Kidney (tissue), 14 donors: ENCODE results near the gene RABGEF1. TPM values are rescaled to one million over a fixed set of nuclear protein-coding genes. Genes with fewer than 3 reads are reported as not detected.
A peak's percentile ranks its signal among the peaks of the same experiment; 100 is the strongest.
"Not testable (repeated sequence)": the region's sequence is repeated elsewhere in the genome, so short reads cannot be mapped to it uniquely, and the experiment has no call there.

ENCODE experiments used
- DNase-seq, 5 donors: peaks; one replicate each; pipeline ENCODE4 v3.0.0-alpha.2; 2013 to 2020
- FAIRE-seq: peaks from 2 replicates; lab custom pipeline; 2012; peaks lifted over from hg19 to GRCh38; lab: Jason Lieb, UNC
- H3K27ac ChIP-seq, 2 donors: one replicate each; pipeline ENCODE4 v1.7.0; 2013; ENCODE audit warnings: low read depth in 2 of 2, low read length in 2 of 2, inconsistent platforms in 1 of 2
- H3K27me3 ChIP-seq: one replicate; pipeline ENCODE4 v1.7.1; 2013; ENCODE audit warnings: low read length, inconsistent platforms; ENCODE audit not compliant: control insufficient read depth, insufficient read depth
- H3K36me3 ChIP-seq, 3 donors: one replicate each; pipeline versions ENCODE4 v1.7.0 to v1.7.1; 2013; ENCODE audit warnings: low read length in 3 of 3, control low read depth in 1 of 3, inconsistent platforms in 1 of 3; ENCODE audit not compliant: insufficient read depth in 3 of 3, control insufficient read depth in 2 of 3
- H3K4me1 ChIP-seq, 3 donors: one replicate each; pipeline versions ENCODE4 v1.7.0 to v1.7.1; 2013; ENCODE audit warnings: low read length in 3 of 3, inconsistent platforms in 1 of 3, low read depth in 1 of 3; ENCODE audit not compliant: control insufficient read depth in 2 of 3, insufficient read depth in 2 of 3
- H3K4me3 ChIP-seq, 3 donors: one replicate each; pipeline versions ENCODE4 v1.7.0 to v1.8.1; 2013; ENCODE audit warnings: low read length in 3 of 3, control low read depth in 1 of 3, inconsistent platforms in 1 of 3
- H3K9ac ChIP-seq, 3 donors: one replicate each; pipeline versions ENCODE4 v1.7.0 to v1.7.1; 2013; ENCODE audit warnings: low read length in 3 of 3, control low read depth in 1 of 3, inconsistent platforms in 1 of 3
- H3K9me3 ChIP-seq, 3 donors: one replicate each; pipeline versions ENCODE4 v1.7.0 to v1.7.1; 2013; ENCODE audit warnings: low read length in 3 of 3, control low read depth in 1 of 3, inconsistent platforms in 1 of 3; ENCODE audit not compliant: control insufficient read depth in 2 of 3, insufficient read depth in 1 of 3
- CTCF ChIP-seq: IDR thresholded peaks from 3 replicates; pipeline ENCODE4 v1.5.1; 2012; ENCODE audit warnings: mild to moderate bottlenecking, moderate library complexity, borderline replicate concordance; ENCODE audit not compliant: insufficient read depth; ENCODE audit errors: extremely low read depth
- intact Hi-C: fragments of 100-400 bp; cut with DNase I; formaldehyde crosslinking; loops from one replicate; pipeline ENCODE4 v1.11.1; 2022
- polyA plus RNA-seq: library from polyadenylated mRNA; stranded (reverse); fragments of 350-450 nt; fragmentation: Illumina TruSeq; extraction: RNeasy Lipid Tissue Mini Kit (QIAGEN cat#74804); gene quantifications from one replicate; pipeline ENCODE4 v1.2.3, GENCODE V29; 2014; ENCODE audit warnings: low read depth, low replicate concordance; ENCODE audit not compliant: insufficient read depth
- total RNA-seq: library from RNA; stranded (reverse); fragmentation: NEBNext Ultra II Directional; extraction: Animal tissue kit (Norgen Biotek cat#: 25700); gene quantifications from one replicate; pipeline ENCODE4 v1.2.1, GENCODE V29; 2021
- donor health status: control.
- donor health status: control.
- donor health status: control.
- donor health status: control.
- donor health status: control.
- donor health status: DM: yes; HTN: yes; CAD: no.
- donor health status: Normal renal cell carcinoma (clear cell type).

RABGEF1 gene
- total and polyA plus RNA-seq, 2 donors from 2014 or later = 12.8 to 26.8 TPM

- peak; percentile 99 for DNase-seq
- Histone ChIP-seq H3K36me3 (no peaks in the 10 kb centered on the region), H3K9me3 (no peaks in the 10 kb centered on the region), H3K4me3 (peak overlapping the region; percentile 73 to 95 (median 89)), H3K27ac (peak overlapping the region; percentile 93 to 95), H3K27me3 (no peaks in the 10 kb centered on the region), H3K4me1 (peaks cover 0 to 5% (median 0%) of the 10 kb centered on the region in 3 donors), H3K9ac (peak overlapping the region; percentile 91 to 95 (median 94))
- TF ChIP-seq CTCF = peak; percentile 21
- intact Hi-C loops = no loop called here
- FAIRE-seq = peak; percentile 74
These were observed 104.2 kb downstream of the RABGEF1 start for GRCh38 chr7:66844552-66845378.

- DNase-seq = peak in 3 of 5 donors; percentile 1 to 80 (median 60)
- Histone ChIP-seq H3K36me3 (no peaks in the 10 kb centered on the region), H3K9me3 (no peaks in the 10 kb centered on the region), H3K27me3 (no peaks in the 10 kb centered on the region), H3K27ac (peak overlapping the region; percentile 93 to 95), H3K4me1 (peaks cover 0 to 5% (median 0%) of the 10 kb centered on the region in 3 donors), H3K4me3 (peak overlapping the region; percentile 73 to 95 (median 89)), H3K9ac (peak overlapping the region; percentile 91 to 95 (median 94))
- no peak for TF ChIP-seq CTCF
- intact Hi-C loops = no loop called here
- no peak for FAIRE-seq
These were observed 105.0 kb downstream of the RABGEF1 start for GRCh38 chr7:66845379-66846095.

- H3K27ac ChIP-seq, H3K9ac ChIP-seq, H3K9me3 ChIP-seq, H3K4me1 ChIP-seq, DNase-seq, H3K27me3 ChIP-seq, intact Hi-C loops, H3K36me3 ChIP-seq, H3K4me3 ChIP-seq, FAIRE-seq: not testable (repeated sequence)
These were observed 105.5 kb downstream of the RABGEF1 start for GRCh38 chr7:66846096-66846445.

- H3K27ac ChIP-seq, H3K27me3 ChIP-seq, FAIRE-seq, intact Hi-C loops, H3K36me3 ChIP-seq, H3K4me3 ChIP-seq, H3K9me3 ChIP-seq, H3K9ac ChIP-seq, DNase-seq, H3K4me1 ChIP-seq: not testable (repeated sequence)
These were observed 107.0 kb downstream of the RABGEF1 start for GRCh38 chr7:66847523-66847855.
